Fibroblast of upper back skin (primary cell): ENCODE data around the gene CAMSAP1.

Source experiments
- DNase-seq: peaks from one replicate; pipeline ENCODE4 v3.0.0-alpha.2; 2013

The CAMSAP1 gene

DNA sequence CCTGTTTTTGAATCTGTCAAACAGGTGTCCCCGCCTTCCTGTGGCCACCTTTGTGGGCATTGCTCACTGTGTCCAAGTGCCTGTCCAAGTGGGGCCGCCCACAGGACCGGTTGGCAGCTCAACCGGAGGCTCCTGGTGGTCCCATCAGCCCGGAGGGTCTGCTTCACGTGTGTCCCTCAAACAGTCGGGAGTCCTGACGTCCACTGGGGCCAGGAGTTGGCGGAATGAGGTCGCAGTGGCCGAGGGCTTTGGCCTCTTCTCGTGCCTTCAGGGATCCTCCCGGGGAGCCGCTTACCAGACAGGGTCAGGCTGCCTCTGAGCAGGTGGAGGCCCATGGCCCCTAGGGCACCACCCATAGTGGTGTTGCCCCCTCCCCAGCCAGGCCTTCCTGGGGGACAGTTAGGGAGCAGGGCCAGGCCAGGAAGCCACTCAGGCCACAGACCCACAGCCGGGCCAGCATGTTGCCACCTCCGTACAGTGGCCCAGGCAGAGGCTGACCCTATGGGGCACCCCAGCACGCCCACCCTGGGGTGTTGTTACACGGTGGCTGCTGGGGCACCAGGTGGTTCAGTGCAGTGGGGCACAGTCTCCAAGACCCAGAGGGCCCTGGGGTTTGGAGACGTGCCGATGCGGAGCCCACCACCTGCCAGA lies 135.8 kb downstream of the CAMSAP1 start:
- no peak for DNase-seq

DNA sequence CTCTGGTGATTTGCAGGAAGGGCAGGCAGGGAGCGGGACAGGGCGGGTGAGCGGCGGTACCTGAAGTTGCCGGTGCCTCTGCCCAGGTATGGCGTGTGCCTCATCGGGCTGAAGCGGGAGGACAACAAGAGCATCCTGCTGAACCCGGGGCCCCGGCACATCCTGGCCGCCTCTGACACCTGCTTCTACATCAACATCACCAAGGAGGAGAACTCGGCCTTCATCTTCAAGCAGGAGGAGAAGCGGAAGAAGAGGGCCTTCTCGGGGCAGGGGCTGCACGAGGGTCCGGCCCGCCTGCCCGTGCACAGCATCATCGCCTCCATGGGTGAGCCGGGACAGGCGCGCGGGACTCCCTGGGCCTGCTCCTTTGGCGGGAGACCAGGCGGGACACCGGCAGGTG lies 136.6 kb downstream of the CAMSAP1 start:
- DNase-seq: no peak

GRCh38 chr9:135770203-135770535 lies 137.2 kb downstream of the CAMSAP1 start:
- DNase-seq: no peak

DNA sequence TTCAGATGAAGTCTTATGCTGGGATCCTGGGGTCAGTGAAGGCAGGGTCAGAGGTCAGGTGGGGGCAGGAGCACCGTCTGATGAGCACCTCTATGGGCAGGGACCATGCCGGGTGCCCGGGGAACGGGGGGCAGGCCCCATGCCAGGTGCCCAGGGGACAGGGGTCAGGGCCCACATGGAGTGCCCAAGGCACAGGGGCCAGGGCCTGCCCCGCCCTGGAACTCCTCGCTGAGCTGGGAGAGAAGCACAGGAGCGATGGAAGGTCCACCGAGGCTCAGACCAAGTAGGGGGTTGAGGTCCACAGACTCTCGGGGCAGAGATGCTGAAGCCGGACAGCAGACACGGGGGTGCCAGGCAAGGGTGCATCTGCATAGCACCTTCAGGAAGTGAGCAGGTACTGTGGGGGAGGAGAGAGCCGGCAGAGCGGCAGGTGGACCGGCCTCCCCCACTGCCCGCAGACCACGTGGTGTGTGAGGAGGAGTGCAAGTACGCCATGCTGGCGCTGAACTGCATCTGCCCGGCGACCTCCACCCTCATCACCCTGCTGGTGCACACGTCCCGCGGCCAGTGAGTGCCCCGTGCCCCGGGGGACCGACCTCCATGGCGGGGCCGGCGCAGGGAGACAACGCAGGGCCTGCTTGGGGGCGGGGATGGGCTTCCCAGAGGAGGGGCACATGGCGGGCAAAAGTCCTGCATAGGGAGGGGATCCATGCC lies 137.7 kb downstream of the CAMSAP1 start:
- no peak for DNase-seq

DNA sequence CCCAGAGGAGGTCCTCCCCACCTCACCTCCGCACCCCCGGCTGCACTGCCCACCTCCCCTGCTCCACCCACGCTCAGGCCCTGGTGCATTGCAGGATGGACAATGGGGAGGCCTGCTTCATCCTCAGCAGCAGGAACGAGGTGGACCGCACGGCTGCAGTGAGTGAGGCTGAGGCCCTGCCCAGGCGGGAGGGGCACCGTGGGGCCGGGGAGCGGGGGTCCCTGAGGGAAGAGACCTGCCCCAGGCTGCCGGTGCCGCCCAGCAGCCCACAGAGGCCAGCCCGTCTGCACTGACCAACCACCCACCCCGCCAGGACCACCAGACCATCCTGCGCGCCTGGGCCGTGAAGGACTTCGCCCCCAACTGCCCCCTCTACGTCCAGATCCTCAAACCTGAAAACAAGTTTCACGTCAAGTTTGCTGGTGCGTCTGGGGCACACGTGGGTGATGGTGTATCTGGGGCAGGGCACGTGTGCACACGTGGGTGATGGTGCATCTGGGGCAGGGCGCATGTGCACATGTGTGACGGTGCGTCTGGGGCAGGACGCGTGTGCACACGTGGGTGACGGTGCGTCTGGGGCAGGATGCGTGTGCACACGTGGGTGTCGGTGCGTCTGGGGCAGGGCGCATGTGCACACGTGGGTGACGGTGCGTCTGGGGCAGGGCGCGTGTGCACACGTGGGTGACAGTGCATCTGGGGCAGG lies 138.7 kb downstream of the CAMSAP1 start:
- DNase-seq: no peak

GRCh38 chr9:135766707-135767106 lies 140.6 kb downstream of the CAMSAP1 start:
- no peak for DNase-seq

- no peak for DNase-seq
These were observed 141.1 kb downstream of the CAMSAP1 start for GRCh38 chr9:135766251-135766650.

GRCh38 chr9:135765416-135765815 lies 141.9 kb downstream of the CAMSAP1 start:
- DNase-seq: no peak

DNA sequence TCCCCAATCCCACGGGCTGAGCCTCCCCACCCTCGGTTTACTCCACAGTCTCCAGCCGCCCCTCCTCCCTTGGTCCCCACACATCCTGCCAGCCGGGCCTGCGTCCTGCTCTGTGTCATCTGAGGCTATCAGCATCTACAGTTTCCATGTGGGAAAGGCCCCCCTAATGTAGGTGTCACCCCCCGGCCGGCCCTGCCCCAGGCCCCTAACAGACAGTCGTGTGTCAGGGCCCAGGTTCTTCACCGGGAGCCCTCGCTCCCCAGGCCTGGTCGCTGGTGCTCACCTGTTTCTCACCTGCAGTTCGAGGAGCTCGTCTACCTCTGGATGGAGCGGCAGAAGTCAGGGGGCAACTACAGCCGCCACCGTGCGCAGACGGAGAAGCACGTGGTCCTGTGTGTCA lies 142.6 kb downstream of the CAMSAP1 start:
- DNase-seq: no peak

DNA sequence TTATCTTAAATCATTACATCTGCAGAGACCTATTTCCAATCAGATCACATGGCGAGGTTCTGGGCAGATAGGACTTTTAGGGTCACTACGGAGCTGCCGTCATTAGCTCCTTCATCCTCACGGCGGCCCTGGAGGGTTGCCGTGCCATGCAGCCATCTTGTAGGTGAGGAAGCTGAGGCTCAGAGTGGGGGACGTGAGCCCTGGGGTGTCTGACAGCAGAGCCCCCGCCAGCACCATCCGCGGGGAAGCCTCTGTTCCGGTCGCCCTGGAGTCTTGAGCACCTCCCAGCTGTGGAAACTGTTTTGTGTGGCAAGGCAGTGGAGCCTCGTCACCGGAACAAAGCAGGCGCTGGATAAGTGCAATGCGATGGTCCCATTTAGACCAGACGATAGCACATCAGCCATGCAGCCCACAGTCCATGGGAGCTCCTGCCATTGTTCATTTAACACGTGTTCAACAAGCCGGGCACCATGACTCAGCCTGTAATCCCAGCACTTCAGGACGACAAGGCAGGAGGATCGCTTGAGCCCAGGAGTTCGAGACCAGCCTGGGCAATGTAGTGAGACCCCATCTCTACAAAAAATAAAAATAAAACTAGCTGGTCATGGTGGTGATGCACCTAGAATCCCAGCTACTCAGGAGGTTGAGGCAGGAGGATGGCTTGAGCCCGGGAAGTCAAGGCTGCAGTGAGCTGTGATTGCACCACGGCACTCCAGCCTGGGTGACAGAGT lies 143.5 kb downstream of the CAMSAP1 start:
- DNase-seq: no peak

DNA sequence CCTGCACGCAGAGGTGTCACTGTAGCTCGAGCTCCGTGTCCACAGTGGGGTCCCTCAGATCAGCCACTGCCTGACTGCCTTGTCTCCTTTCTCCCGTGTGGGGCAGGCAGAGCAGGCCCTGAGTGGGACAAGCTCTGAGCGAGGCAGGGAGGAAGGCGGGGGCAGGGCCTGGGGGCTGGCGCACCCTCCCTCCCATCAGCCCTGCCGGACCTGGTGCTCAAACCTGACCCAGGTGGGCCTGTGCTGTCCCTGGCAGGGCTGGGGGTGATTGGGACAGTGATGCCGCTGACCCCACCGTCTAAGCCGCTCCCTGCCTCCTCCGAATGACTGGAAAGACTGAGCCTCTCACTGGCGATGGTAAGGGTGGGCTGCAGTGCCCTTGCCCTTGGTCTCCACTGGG lies 144.4 kb downstream of the CAMSAP1 start:
- DNase-seq: no peak

GRCh38 chr9:135761845-135762168 lies 145.5 kb downstream of the CAMSAP1 start:
- DNase-seq: no peak

DNA sequence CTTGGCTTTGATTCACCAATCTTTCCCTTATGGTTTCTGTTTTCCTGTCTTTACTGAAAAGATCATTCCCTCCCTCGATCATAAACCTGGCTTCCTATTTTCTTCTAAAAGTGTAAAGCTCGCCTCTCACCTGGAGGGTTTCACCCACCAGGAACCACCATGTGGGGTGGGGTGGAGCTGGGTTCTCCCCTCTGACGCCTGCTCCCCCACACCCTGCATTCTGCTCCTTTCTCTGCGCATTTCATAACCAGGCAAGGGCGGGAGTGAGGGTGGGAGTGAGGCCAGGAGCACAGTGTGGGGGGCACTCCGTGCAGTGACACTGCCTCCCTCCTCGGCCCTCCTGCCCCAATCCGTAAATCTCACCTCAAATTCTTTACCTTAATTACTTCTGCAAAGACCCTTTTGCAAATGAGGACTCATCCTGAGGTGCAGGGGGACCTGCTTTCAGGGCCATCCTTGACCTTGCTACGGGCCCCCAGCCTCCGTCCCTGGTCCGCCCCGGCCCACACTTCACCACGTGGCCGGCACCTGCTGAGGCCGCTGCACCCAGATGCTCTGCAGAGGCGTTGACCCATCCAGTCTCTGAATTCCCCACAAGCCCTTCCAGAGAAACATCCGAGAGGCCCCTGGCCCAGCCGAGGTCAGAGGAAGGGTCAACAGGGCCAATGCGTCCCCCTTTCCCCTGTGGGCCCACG lies 146.0 kb downstream of the CAMSAP1 start:
- no peak for DNase-seq

- no peak for DNase-seq
These were observed 146.9 kb downstream of the CAMSAP1 start for GRCh38 chr9:135760465-135760864.

GRCh38 chr9:135759676-135760300 lies 147.6 kb downstream of the CAMSAP1 start:
- DNase-seq: no peak

- no peak for DNase-seq
These were observed 148.5 kb downstream of the CAMSAP1 start for GRCh38 chr9:135758870-135759269.
